NCI-H2196 (cell line): ENCODE results near the gene NTMT2.
"Not testable (repeated sequence)": the region's sequence is repeated elsewhere in the genome, so short reads cannot be mapped to it uniquely, and the experiment has no call there.

Source experiments
- DNase-seq: peaks from one replicate; lab custom pipeline; 2025; ENCODE audit not compliant: unreplicated experiment; lab: John Stamatoyannopoulos, UW

Gene NTMT2

DNA sequence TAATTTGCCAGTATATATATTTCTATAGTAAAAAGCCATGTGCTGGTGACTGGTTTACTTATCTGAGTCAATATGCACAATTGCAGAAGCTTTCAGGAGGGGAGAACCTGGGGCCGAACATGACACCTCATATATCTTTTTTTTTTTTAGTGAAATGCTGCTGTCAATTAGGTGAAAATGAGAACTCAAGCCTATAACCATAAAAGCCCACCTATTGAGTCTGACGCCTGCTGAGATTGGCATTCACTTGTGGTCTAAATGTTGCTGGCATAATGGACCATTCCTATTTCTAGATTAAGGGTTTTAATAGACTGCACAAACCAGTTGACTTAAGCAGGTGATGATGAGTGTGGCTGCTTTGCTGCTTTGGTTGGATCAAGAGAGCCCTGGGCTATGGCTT is 10.8 kb downstream of the NTMT2 start:
- DNase-seq = no peak

DNA sequence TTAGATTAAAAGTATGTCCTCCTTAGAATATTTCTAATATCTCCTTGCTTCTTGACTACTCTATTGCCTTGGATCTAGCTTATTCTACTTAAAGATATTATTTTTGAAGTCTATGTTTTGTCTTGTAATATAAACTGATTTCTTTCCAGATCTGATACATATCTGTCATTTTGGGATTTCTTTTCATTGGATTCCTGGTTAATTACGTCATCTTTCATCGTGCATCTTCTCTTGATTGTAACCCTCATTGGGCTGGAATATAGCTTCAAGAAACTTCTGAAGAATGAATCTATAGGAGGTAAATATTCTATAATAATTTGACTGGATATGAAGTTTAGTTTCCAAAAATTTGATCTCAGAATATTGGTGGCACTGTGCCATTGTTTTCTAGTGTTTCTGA is 12.1 kb downstream of the NTMT2 start:
- no peak for DNase-seq

DNA sequence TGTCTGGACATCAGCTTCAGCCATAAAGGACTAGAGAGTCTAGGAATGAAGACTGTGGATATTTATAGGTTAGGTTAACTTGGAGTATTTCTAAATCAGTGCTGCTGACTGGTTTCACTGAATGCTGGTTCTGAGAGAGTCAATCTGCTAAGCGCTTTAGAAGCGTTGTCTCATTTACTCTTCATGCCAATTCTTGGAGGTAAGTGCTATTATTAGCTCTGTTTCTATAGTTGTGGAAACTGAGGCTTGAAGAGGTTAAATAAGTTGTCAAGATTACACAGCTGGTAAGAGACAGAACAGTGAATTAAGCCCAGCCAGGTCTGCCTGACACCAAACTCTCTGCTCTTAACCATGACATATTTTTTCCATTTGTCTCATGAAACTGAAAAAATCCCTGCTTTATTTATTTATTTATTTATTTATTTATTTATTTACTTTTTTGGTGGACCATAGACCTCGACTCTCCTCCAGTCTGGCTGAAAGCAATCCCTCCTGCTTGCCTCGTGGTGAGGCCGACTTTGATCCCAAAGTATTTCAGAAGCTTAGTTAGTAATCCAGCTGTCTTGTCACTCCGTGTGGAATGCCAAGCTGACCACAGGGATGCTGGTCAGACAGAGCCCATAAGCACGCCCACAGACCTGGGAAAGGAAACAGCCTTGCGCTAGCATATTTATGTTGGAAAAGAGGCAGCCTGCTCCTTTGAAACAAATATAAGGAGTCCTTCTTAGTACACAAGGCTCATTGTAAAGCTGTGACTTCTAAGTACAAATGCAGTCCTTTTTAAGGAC is 16.9 kb downstream of the NTMT2 start:
- DNase-seq = no peak

DNA sequence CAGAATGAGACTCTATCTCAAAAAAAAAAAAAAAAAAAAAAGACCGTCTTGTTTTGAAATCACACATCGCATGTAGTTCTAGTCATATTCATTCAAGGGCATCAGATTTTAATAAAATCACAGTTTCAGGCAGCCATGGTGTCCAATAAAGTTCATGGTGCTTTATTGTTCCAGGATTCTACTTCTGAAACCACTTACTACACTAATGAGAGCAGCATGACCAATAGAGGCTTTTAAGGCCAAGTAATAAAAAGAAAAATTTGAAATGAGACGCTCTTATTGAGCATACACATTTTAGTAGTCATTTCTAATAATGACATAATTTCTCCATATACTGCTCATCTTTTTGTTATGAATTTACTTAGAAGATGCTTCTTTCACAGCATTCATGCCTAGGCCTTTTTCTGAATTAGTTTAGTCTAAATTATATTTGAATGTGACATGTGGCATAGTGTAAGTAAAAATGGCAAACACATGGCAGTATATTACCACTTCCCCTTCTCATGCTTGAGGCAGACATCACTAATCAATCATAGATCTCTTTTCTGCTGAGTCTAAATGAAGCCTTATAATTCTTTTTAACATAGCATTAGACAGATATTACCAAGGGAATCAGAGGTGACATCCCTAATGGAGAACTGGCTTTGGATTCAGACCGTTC is 18.5 kb downstream of the NTMT2 start:
- no peak for DNase-seq

GRCh38 chr1:170166518-170167180 is 20.9 kb downstream of the NTMT2 start:
- DNase-seq = no peak

DNA sequence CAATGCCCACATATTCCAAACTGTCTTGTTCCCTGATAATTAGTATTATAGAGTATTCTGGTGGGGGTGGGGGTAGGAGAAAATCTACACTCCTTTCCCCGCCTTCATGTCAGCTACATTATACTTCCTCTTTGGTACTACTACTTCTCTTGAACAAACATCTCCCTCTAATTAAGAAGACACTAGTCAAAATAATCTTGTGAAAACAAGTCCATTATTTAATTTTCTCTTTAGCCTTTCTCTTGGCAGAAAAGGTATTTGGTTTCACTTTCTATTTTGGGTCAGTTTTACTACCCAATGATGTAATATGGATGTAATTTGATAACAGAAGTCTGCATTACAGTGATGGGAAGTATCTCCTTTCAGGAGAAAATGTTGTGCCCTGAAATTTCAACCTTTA is 22.5 kb downstream of the NTMT2 start:
- DNase-seq = no peak

GRCh38 chr1:170170513-170170912 is 24.8 kb downstream of the NTMT2 start:
- DNase-seq = not testable (repeated sequence)

GRCh38 chr1:170174395-170174794 is 28.6 kb downstream of the NTMT2 start:
- DNase-seq = no peak

- no peak for DNase-seq
These were observed 29.3 kb downstream of the NTMT2 start for GRCh38 chr1:170175041-170175440.

DNA sequence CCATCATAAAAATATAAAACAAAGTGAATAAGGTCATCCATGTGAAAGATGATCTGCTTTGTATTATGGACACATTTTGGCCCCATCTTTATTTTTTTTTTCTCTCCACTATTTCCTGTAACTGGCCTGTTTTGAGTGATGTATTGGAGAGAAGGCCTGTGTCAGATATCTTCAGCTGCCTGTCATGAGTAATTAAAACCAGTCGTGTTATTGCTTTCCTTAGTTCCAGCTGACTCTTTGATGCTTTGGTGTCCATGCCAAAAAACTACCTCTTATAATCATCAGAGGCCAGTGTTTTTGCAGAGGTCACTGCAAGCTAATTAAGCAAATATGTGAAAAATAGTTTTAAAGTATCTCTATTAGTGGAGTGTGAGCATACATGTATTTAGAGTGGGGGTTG is 29.7 kb downstream of the NTMT2 start:
- no peak for DNase-seq

- no peak for DNase-seq
These were observed 31.0 kb downstream of the NTMT2 start for GRCh38 chr1:170176772-170177171.

DNA sequence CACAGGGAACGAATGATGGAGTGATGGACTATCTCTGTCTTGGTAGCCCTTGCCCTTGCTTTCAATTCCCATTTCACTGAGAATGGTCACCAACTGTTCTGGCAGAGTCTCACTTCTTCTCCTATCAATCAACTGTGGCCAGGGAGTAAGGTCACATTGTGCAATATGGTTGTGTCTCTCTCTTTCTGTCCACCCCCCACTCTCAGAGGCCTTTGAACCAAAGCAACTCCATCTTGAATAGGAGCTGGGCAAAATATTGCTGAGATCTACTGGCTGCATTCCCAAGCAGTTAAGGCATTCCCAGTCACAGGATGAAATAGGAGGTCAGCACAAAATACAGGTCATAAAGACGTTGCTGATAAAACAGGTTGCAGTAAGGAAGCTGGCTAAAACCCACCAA is 36.7 kb downstream of the NTMT2 start:
- DNase-seq = no peak

DNA sequence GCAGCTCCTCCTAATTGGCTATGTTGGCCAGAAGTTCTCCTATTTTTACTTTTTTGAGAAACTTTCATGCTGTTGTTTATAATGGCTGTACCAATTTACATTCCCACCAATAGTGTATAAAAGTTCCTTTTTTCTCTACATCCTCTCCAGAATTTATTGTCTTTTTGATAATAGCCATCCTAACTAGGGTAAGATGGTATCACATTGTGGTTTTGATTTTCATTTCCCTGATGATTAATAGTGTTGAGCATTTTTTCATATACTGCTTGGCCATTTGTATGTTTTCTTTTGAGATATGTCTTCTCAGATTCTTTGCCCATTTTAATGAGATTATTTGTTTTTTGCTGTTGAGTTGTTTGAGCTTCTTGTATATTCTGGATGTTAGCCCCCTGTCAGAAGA is 46.8 kb downstream of the NTMT2 start:
- DNase-seq = no peak

DNA sequence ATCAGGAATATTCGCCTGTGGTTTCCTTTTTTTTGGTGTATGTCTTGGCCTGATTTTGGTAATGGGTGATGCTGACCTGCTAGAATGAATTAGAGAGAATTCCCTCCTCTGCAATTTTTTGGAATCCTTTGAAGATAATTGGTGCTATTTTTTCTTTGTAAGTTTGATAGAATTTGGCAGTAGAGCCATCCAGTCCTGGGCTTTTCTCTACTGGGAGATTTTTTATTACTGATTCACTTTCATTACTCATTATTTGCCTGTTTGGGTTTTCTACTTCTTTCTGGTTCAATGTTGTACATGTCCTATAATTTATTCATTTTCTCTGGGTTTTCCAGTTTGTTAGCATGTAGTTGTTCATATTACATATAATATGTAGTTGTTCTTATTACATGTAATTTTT is 48.7 kb downstream of the NTMT2 start:
- DNase-seq = no peak

DNA sequence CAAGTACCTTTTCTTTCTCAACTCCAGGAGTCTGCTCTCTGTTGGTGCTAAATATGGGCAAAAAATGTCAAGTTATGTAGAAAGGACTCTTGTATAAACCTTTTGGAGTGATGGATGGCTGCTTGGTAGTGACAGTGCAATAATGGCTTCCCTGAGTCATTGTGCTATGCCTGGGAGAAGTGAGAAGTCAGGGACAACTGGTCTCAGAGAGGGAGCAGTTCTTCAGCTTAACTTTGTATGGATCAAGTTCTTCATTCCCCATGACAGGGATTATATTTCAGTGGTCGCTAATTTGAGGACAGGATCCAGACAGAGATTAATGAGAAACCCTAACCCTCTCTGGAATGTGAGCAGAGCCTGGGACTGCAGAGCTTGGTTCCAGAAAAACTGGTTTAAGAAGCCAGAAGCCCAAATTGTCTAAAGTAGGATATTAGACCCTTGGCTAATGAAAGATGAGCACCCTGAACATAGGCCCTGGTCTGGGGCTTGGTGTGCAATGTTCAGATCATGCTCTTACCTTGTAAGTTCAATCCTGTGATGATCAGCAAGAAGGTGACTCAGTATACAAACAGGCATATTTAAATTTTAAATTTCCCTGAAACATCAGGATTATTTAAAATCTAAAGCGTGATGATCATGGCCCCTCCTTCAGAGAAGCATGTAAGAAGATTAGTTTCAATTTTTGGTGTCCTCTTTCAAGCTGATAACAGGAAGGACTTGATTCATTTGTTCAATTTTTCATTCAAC is 50.9 kb downstream of the NTMT2 start:
- no peak for DNase-seq

DNA sequence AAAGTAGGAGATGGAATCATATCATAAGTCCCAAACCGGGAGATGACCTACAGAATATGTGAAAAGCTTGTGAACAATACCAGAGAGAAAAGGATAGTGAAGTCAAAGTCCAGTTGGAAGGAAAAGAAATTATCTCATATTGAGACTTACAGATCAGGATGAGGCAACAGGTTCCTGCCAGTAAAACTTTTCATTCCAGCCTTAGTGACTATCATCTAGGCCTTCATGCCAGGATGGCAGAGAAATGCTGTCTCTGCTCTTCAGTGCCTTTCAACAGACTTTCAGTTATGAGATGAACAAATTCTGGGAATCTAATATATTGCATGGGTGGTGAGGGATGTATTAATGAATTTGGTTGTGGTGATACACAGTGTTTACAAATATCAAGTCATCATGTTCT is 52.3 kb downstream of the NTMT2 start:
- DNase-seq = no peak

DNA sequence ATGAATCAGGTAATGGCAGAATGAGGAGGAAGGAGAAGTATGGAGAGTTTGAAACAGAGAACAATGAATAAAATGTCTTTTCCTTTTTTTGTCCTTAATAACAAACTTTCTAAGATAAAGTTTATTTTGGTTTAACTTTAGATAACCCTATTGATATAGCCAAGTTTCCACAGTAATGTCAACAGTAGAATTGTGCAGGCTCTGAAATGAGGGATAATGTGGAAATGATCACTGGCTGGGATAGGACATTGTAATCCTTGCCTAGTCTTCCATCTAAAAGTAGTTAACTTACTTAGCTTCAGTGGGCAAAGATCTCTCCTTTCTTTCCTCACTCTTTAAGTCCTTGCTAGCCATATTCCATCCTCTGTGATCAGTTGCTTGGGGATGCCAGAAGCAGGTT is 52.8 kb downstream of the NTMT2 start:
- no peak for DNase-seq

- no peak for DNase-seq
These were observed 54.4 kb downstream of the NTMT2 start for GRCh38 chr1:170200161-170200560.

- DNase-seq = no peak
These were observed 55.0 kb downstream of the NTMT2 start for GRCh38 chr1:170200621-170201397.

- no peak for DNase-seq
These were observed 57.9 kb downstream of the NTMT2 start for GRCh38 chr1:170203693-170204092.

DNA sequence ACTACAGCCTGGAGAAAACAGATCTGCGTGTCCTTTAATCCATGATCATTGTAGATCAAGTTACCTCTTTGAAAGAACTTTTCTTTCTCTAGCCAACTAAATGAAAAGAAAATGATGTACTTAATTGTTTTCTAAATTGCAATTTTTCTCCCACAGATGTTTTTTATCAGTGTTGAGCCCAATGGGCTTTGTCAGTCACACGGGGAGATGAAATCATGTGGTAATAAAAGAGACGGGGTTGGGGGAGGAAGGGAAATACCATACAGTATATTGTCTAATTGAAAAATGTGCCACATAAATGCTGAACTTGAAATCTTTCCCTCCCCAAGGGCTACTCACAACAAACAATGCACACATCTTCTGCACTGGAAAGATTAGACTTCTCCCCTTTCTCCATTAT is 58.4 kb downstream of the NTMT2 start:
- DNase-seq = no peak
